OCI-LY3 (cell line): ENCODE results near the gene LRP3.

Source experiments
- H2AFZ ChIP-seq: fragments of 200-600, 300-600 bp; shearing (Covaris generic); 2 replicates; pipeline ENCODE4 v1.6.0; 2014; ENCODE audit warnings: antibody characterized with exemption, low read depth, low read length
- H3K27ac ChIP-seq: fragments of 200-600, 300-600 bp; sonication (generic); 2 replicates; pipeline ENCODE4 v1.5.1; 2014; ENCODE audit warnings: mild to moderate bottlenecking, low read length, moderate library complexity, mixed read lengths
- H3K27me3 ChIP-seq: fragments of 200-600, 300-600 bp; sonication (generic); 2 replicates; pipeline ENCODE4 v1.6.1; 2014; ENCODE audit warnings: low read depth, low read length, mixed read lengths
- H3K36me3 ChIP-seq: fragments of 200-600, 300-600 bp; sonication (generic); replicated peaks from 2 replicates; pipeline ENCODE3; 2014; ENCODE audit warnings: low read depth, low read length, mixed read lengths
- H3K4me1 ChIP-seq: fragments of 300-600, 200-600 bp; sonication (generic); 2 replicates; pipeline ENCODE4 v1.6.1; 2014; ENCODE audit warnings: low read length, mixed read lengths
- H3K4me2 ChIP-seq: fragments of 200-600, 300-600 bp; sonication (generic); 2 replicates; pipeline ENCODE4 v1.6.1; 2014; ENCODE audit warnings: low read length, mixed read lengths
- H3K4me3 ChIP-seq: fragments of 300-600, 200-600 bp; sonication (generic); 2 replicates; pipeline ENCODE4 v1.5.1; 2014; ENCODE audit warnings: antibody characterized with exemption, mild to moderate bottlenecking, low read length, moderate library complexity
- H3K79me2 ChIP-seq: fragments of 300-600, 200-600 bp; shearing (Covaris generic); 2 replicates; pipeline ENCODE4 v1.6.1; 2014; ENCODE audit warnings: mild to moderate bottlenecking, low read length, mixed read lengths
- H3K9ac ChIP-seq: fragments of 300-600, 200-600 bp; shearing (Covaris generic); 2 replicates; pipeline ENCODE4 v1.6.0; 2014; ENCODE audit warnings: mild to moderate bottlenecking, low read length, moderate library complexity
- H3K9me3 ChIP-seq: fragments of 200-600, 300-600 bp; shearing (Covaris generic); 2 replicates; pipeline ENCODE4 v1.6.1; 2014; ENCODE audit warnings: low read length, mixed read lengths; ENCODE audit not compliant: insufficient read depth
- H4K20me1 ChIP-seq: fragments of 200-600, 300-600 bp; sonication (generic); 2 replicates; pipeline ENCODE4 v1.6.1; 2016; ENCODE audit warnings: low read length, mixed read lengths; ENCODE audit not compliant: insufficient read depth
- EZH2phosphoT487 ChIP-seq: fragments of 200-600 bp; shearing (Covaris generic); IDR thresholded peaks from 2 replicates; pipeline ENCODE4 v1.6.1; 2018; ENCODE audit warnings: antibody characterized with exemption, mixed run types, low read depth
- TF ChIP-seq, protein P1 (sequence below): fragments of 200-600, 300-600 bp; sonication (generic); IDR thresholded peaks from 2 replicates; pipeline ENCODE4 v1.5.1; 2014; ENCODE audit warnings: antibody characterized with exemption, low read length, low read depth

LRP3 gene

DNA sequence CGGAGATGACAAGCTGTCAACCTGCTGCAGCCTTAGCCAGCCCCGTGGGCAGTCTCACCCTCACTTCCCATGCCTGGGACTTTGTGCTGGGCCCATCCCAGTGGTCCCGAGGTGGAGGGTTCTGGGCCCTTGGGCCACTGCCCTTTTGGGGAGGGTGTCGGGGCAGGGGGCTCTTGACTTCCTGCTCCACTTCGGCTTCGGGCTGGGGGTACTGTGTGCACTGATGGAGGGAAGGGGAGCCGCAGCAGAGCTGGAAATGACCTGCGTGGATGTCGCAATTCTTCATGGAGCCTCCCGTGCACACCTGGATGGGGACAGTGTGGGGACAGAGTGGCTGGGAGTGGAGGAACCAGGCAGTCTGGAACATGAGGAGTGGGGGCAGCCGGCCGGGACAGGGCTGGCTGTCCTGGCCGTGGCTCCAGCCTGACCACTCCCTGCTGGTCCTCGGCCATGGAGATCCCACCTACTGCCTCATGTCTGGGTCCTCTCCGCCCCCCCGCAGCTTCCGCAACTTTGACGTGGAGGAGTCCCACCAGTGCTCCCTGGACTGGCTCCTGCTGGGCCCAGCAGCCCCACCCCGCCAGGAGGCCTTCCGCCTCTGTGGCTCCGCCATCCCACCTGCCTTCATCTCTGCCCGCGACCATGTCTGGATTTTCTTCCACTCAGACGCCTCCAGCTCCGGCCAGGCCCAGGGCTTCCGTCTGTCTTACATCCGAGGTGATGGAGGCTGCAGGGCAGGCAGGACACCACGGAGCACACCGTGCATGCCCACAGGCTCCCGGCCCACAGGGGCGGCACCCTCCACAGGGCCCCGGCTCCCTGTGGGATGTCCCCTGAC is 10.2 kb downstream of the LRP3 start:
- TF ChIP-seq, protein P1, sequence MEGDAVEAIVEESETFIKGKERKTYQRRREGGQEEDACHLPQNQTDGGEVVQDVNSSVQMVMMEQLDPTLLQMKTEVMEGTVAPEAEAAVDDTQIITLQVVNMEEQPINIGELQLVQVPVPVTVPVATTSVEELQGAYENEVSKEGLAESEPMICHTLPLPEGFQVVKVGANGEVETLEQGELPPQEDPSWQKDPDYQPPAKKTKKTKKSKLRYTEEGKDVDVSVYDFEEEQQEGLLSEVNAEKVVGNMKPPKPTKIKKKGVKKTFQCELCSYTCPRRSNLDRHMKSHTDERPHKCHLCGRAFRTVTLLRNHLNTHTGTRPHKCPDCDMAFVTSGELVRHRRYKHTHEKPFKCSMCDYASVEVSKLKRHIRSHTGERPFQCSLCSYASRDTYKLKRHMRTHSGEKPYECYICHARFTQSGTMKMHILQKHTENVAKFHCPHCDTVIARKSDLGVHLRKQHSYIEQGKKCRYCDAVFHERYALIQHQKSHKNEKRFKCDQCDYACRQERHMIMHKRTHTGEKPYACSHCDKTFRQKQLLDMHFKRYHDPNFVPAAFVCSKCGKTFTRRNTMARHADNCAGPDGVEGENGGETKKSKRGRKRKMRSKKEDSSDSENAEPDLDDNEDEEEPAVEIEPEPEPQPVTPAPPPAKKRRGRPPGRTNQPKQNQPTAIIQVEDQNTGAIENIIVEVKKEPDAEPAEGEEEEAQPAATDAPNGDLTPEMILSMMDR, result no peak
- TF ChIP-seq EZH2phosphoT487, result no peak
- H3K9me3 ChIP-seq, result no peaks in the 10 kb centered on the region
- no peak overlapping the region for H3K27ac ChIP-seq
- peaks cover 4% of the 10 kb centered on the region; the same call in 1 of the 2 replicates for H3K27me3 ChIP-seq
- H3K36me3 ChIP-seq, result no peaks in the 10 kb centered on the region
- no peak overlapping the region for H3K9ac ChIP-seq
- no peak overlapping the region for H3K4me3 ChIP-seq
- H3K4me1 ChIP-seq, result no peaks in the 10 kb centered on the region
- no peaks in the 10 kb centered on the region for H3K79me2 ChIP-seq
- no peak overlapping the region for H3K4me2 ChIP-seq
- H2AFZ ChIP-seq, result no peak overlapping the region
- no peaks in the 10 kb centered on the region for H4K20me1 ChIP-seq

DNA sequence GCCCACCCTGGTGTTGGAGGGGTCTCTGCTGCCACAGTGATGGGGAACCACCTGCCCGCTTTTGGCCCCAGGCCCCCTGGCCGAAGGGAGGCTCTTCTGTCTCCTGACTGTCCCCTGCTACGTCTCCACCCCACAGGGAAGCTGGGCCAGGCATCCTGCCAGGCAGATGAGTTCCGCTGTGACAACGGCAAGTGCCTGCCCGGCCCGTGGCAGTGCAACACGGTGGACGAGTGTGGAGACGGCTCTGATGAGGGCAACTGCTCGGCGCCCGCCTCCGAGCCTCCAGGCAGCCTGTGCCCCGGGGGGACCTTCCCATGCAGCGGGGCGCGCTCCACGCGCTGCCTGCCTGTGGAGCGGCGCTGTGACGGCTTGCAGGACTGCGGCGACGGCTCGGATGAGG is 11.0 kb downstream of the LRP3 start:
- no peaks in the 10 kb centered on the region for H4K20me1 ChIP-seq
- no peak for TF ChIP-seq EZH2phosphoT487
- TF ChIP-seq, protein P1, result no peak
- H3K4me2 ChIP-seq, result no peak overlapping the region
- H3K4me3 ChIP-seq, result no peak overlapping the region
- no peak overlapping the region for H3K9ac ChIP-seq
- no peaks in the 10 kb centered on the region for H3K79me2 ChIP-seq
- H2AFZ ChIP-seq, result no peak overlapping the region
- H3K27ac ChIP-seq, result no peak overlapping the region
- H3K4me1 ChIP-seq, result no peaks in the 10 kb centered on the region
- no peaks in the 10 kb centered on the region for H3K9me3 ChIP-seq
- H3K27me3 ChIP-seq, result peaks cover 4% of the 10 kb centered on the region; the same call in 1 of the 2 replicates
- no peaks in the 10 kb centered on the region for H3K36me3 ChIP-seq

DNA sequence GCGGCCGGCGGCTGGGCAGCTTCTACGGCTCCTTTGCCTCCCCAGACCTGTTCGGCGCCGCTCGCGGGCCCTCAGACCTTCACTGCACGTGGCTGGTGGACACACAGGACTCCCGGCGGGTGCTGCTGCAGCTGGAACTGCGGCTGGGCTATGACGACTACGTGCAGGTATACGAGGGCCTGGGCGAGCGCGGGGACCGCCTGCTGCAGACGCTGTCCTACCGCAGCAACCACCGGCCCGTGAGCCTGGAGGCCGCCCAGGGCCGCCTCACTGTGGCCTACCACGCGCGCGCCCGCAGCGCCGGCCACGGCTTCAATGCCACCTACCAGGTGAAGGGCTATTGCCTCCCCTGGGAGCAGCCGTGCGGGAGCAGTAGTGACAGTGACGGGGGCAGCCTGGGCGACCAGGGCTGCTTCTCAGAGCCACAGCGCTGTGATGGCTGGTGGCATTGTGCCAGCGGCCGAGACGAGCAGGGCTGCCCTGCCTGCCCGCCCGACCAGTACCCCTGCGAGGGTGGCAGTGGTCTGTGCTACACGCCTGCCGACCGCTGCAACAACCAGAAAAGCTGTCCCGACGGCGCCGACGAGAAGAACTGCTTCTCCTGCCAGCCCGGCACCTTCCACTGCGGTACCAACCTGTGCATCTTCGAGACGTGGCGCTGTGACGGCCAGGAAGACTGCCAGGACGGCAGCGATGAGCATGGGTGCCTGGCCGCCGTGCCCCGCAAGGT is 11.6 kb downstream of the LRP3 start:
- Histone ChIP-seq H3K4me2 (no peak overlapping the region), H3K36me3 (no peaks in the 10 kb centered on the region), H3K4me3 (no peak overlapping the region), H3K27ac (no peak overlapping the region), H2AFZ (no peak overlapping the region), H3K9me3 (no peaks in the 10 kb centered on the region), H3K27me3 (peaks cover under 1% of the 10 kb centered on the region; the same call in 1 of the 2 replicates), H3K4me1 (no peaks in the 10 kb centered on the region), H3K79me2 (no peaks in the 10 kb centered on the region), H3K9ac (no peak overlapping the region), H4K20me1 (no peaks in the 10 kb centered on the region)
- no peak for TF ChIP-seq EZH2phosphoT487
- TF ChIP-seq, protein P1, result no peak
